Measurements from ENCODE around the gene TBC1D1.
A peak's percentile ranks its signal among the peaks of the same experiment; 100 is the strongest.
"Not testable (repeated sequence)": the region's sequence is repeated elsewhere in the genome, so short reads cannot be mapped to it uniquely, and the experiment has no call there.

Gene TBC1D1

GRCh38 chr4:37968747-37969146 lies 77.9 kb downstream of the TBC1D1 start:
- DNase-seq (ENCODE audit: low spot score), result no peak

- peak; percentile 19 for DNase-seq (ENCODE audit: low spot score)
These were observed 79.8 kb downstream of the TBC1D1 start for GRCh38 chr4:37970702-37971101.

DNA sequence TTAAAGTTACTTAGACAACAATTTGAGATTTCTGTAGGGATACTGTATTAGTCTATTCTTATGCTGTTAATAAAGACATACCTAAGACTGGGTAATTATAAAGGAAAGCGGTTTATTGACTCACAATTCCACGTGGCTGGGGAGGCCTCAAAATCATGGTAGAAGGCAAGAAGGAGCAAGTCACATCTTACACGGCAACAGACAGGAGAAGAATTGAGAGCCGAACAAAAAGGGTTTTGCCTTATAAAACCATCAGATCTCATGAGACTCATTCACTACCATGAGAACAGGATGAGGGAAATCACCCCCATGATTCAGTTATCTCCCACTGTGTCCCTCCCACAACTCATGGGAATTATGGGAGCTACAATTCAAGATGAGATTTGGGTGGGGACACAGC lies 80.3 kb downstream of the TBC1D1 start:
- DNase-seq (ENCODE audit: low spot score), result no peak

DNA sequence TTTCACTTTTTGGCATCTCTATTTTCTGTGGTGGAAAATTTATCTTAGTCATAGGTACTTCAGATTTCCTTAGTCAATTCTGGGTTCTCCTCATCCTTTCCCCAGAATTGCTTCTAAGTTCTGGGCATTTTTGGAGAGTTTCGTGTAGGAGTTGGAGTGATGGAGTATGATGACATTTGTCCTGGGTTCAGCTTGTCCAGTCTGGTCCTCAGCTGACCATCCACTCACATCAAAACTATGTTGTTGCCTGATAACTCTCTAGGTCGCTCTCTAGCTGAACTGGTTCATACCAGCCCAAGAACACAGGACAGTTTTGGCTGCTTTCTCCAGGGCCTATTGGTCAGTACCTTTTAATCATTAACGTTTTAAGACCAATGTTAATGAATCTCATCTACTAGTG lies 82.6 kb downstream of the TBC1D1 start:
- DNase-seq (ENCODE audit: low spot score), result no peak

GRCh38 chr4:37975321-37975822 lies 84.5 kb downstream of the TBC1D1 start:
- DNase-seq (ENCODE audit: low spot score), result not testable (repeated sequence)

GRCh38 chr4:37976507-37976906 lies 85.6 kb downstream of the TBC1D1 start:
- no peak for DNase-seq (ENCODE audit: low spot score)

GRCh38 chr4:37976991-37977470 lies 86.1 kb downstream of the TBC1D1 start:
- peak; percentile 25 for DNase-seq (ENCODE audit: low spot score)

GRCh38 chr4:37977471-37978247 lies 86.8 kb downstream of the TBC1D1 start:
- DNase-seq (ENCODE audit: low spot score), result peak; percentile 14

- DNase-seq (ENCODE audit: low spot score), result no peak
These were observed 87.5 kb downstream of the TBC1D1 start for GRCh38 chr4:37978248-37978924.

GRCh38 chr4:37980246-37980645 lies 89.4 kb downstream of the TBC1D1 start:
- no peak for DNase-seq (ENCODE audit: low spot score)

GRCh38 chr4:37981425-37981824 lies 90.5 kb downstream of the TBC1D1 start:
- DNase-seq (ENCODE audit: low spot score), result no peak

GRCh38 chr4:37981844-37982720 lies 91.2 kb downstream of the TBC1D1 start:
- no peak for DNase-seq (ENCODE audit: low spot score)

DNA sequence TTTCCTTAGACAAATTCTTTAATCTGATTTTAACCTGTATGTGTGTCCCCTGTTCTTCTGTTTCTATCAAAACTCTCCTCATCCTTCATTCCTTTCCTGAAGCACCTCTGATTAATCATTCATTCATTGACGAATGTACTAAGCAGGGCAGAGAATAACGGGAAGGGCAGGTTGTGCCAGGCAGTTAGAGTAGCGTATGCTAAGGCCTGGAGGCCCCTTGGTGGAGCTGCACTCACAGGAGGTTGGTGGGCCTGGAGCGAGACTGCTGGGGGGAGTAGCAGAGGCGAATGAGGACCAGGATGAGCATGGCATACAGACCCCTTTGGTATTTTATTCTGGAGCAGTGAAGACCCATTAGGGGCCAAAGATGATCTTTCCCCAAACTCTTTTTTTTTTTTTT lies 91.9 kb downstream of the TBC1D1 start:
- no peak for DNase-seq (ENCODE audit: low spot score)

GRCh38 chr4:37983951-37984350 lies 93.1 kb downstream of the TBC1D1 start:
- DNase-seq (ENCODE audit: low spot score), result no peak

GRCh38 chr4:37985730-37986275 lies 94.9 kb downstream of the TBC1D1 start:
- no peak for DNase-seq (ENCODE audit: low spot score)

GRCh38 chr4:37988670-37989069 lies 97.8 kb downstream of the TBC1D1 start:
- no peak for DNase-seq (ENCODE audit: low spot score)

- no peak for DNase-seq (ENCODE audit: low spot score)
These were observed 98.7 kb downstream of the TBC1D1 start for GRCh38 chr4:37989398-37990260.

- DNase-seq (ENCODE audit: low spot score), result no peak
These were observed 99.9 kb downstream of the TBC1D1 start for GRCh38 chr4:37990731-37991245.

- DNase-seq (ENCODE audit: low spot score), result no peak
These were observed 100.9 kb downstream of the TBC1D1 start for GRCh38 chr4:37991623-37992410.

DNA sequence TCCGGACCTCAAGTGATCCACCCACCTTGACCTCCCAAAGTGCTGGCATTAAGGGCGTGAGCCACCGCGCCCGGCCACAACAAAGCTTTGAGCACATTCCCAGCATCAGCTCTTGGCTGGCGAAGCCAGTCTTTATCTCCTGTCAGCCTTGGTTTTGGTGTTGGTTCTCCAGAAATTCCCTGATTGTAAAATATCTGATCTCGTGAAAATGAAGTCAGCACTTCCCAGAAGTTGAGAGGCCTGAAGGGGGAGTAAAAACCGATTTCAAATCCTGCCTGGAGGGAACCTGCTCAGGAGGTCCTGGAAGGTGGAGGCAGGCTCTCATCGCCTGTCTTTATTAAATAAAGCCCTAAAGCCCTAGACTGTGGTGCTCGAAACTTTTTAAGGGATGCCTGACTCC lies 102.9 kb downstream of the TBC1D1 start:
- no peak for DNase-seq (ENCODE audit: low spot score)

Data from COLO829 (cell line).